Measurements from ENCODE around the gene SEMA3G. TPM values are rescaled to one million over a fixed set of nuclear protein-coding genes. Genes with fewer than 3 reads are reported as not detected.
A peak's percentile ranks its signal among the peaks of the same experiment; 100 is the strongest.

The SEMA3G gene
- polyA plus RNA-seq, result 0.03 to 0.14 TPM (median 0.07 TPM) in 3 replicates
- polyA plus RNA-seq (2011; ENCODE audit: low read depth), result 0.07 TPM
- 0.01 and 0.05 TPM in 2 replicates for polyA plus RNA-seq (2011; cell fraction: cytosol; rRNA removed)
- polyA plus RNA-seq (2011; cell fraction: nucleus; rRNA removed), result 0.05 and 0.07 TPM in 2 replicates
- polyA plus RNA-seq (2012; ENCODE audit: low replicate concordance), result 0.07 and 0.10 TPM in 2 replicates
- polyA minus RNA-seq, result 0.03 TPM in 1 of 3 replicates, not detected in the others
- polyA minus RNA-seq (2011; cell fraction: cytosol; rRNA and poly(A)+ RNA removed), result not detected
- polyA minus RNA-seq (2011; cell fraction: nucleus; rRNA and poly(A)+ RNA removed), result 0.23 TPM in 1 of 2 replicates, not detected in the other

GRCh38 chr3:52444860-52445793 lies at the start of gene SEMA3G:
Gene SEMA3G, minus strand, starts transcription at chr3:52445103. Its CDS starts 76 bp downstream, at chr3:52445027.
- H3K4me2 ChIP-seq (ENCODE audit: control insufficient read depth, extremely low read depth, insufficient read depth, low read depth, low read length), result peak within 1 kb of the TSS; percentile 27
- H3K36me3 ChIP-seq (ENCODE audit: control insufficient read depth in 2 of 2, extremely low read depth in 1 of 2, insufficient read depth in 2 of 2, low read length in 2 of 2), result no peaks in the 10 kb centered on the region
- H3K79me2 ChIP-seq (ENCODE audit: control insufficient read depth, insufficient read depth, low read length), result no peaks in the 10 kb centered on the region
- no peaks in the 10 kb centered on the region for H3K9me1 ChIP-seq (ENCODE audit: control insufficient read depth, extremely low read depth, insufficient read depth, low read length)
- H3K27ac ChIP-seq (ENCODE audit: control insufficient read depth, insufficient read depth, low read length), result no peak within 1 kb of the TSS
- DNase-seq (ENCODE audit: low read depth, low spot score) (no peak), FAIRE-seq (no peak)
- H2AFZ ChIP-seq (ENCODE audit: control insufficient read depth, low read length), result peak within 1 kb of the TSS; percentile 33
- H4K20me1 ChIP-seq (ENCODE audit: control insufficient read depth, extremely low read depth, insufficient read depth, low read length), result no peaks in the 10 kb centered on the region
- H3K4me3 ChIP-seq (ENCODE audit: control insufficient read depth in 2 of 3, extremely low read depth in 1 of 3, insufficient read depth in 2 of 3, low read depth in 1 of 3, low read length in 3 of 3), result no peak within 1 kb of the TSS
- H3K27me3 ChIP-seq (ENCODE audit: control insufficient read depth, extremely low read depth, insufficient read depth, low read length), result no peaks in the 10 kb centered on the region
- TF ChIP-seq CTCF (optimal IDR thresholded peaks at IDR 0.05 in 1 of 3, IDR thresholded peaks at IDR 0.05 in 1 of 3, conservative IDR thresholded peaks at IDR 0.05 in 1 of 3; ENCODE audit: extremely low read depth in 1 of 3, insufficient read depth in 2 of 3, low read length in 3 of 3) (peak in 2 of 3 experiments; percentile 44 to 76), EZH2 (IDR thresholded peaks at IDR 0.05; ENCODE audit: low read length) (no peak)
- H3K9me3 ChIP-seq (ENCODE audit: control insufficient read depth, low read depth, low read length), result no peaks in the 10 kb centered on the region
- dilution Hi-C loops (cut with MboI; ENCODE audit: extremely low pct_ligation_motif_present, low sequenced_read_pairs), result no loop called here
- H3K9ac ChIP-seq (ENCODE audit: control insufficient read depth, extremely low read depth, insufficient read depth, low read length), result no peak within 1 kb of the TSS
- peaks cover 3% of the 10 kb centered on the region for H3K4me1 ChIP-seq (ENCODE audit: control insufficient read depth, extremely low read depth, insufficient read depth, low read length)

GRCh38 chr3:52494445-52494844 lies 49.5 kb upstream of the SEMA3G start:
- Histone ChIP-seq H3K79me2 (ENCODE audit: control insufficient read depth, insufficient read depth, low read length) (peaks cover 3% of the 10 kb centered on the region), H3K9me3 (ENCODE audit: control insufficient read depth, low read depth, low read length) (no peaks in the 10 kb centered on the region), H2AFZ (ENCODE audit: control insufficient read depth, low read length) (no peak overlapping the region), H3K9me1 (ENCODE audit: control insufficient read depth, extremely low read depth, insufficient read depth, low read length) (no peaks in the 10 kb centered on the region), H3K4me1 (ENCODE audit: control insufficient read depth, extremely low read depth, insufficient read depth, low read length) (no peaks in the 10 kb centered on the region), H3K27me3 (ENCODE audit: control insufficient read depth, extremely low read depth, insufficient read depth, low read length) (no peaks in the 10 kb centered on the region), H3K27ac (ENCODE audit: control insufficient read depth, insufficient read depth, low read length) (no peak overlapping the region), H3K36me3 (ENCODE audit: control insufficient read depth in 2 of 2, extremely low read depth in 1 of 2, insufficient read depth in 2 of 2, low read length in 2 of 2) (peaks cover 16 to 33% of the 10 kb centered on the region in 2 experiments), H4K20me1 (ENCODE audit: control insufficient read depth, extremely low read depth, insufficient read depth, low read length) (peaks cover 3% of the 10 kb centered on the region), H3K4me2 (ENCODE audit: control insufficient read depth, extremely low read depth, insufficient read depth, low read depth, low read length) (no peak overlapping the region), H3K9ac (ENCODE audit: control insufficient read depth, extremely low read depth, insufficient read depth, low read length) (no peak overlapping the region), H3K4me3 (ENCODE audit: control insufficient read depth in 2 of 3, extremely low read depth in 1 of 3, insufficient read depth in 2 of 3, low read depth in 1 of 3, low read length in 3 of 3) (no peak overlapping the region)
- dilution Hi-C loops (cut with MboI; ENCODE audit: extremely low pct_ligation_motif_present, low sequenced_read_pairs), result no loop called here
- DNase-seq (ENCODE audit: low read depth, low spot score) (no peak), FAIRE-seq (no peak)
- TF ChIP-seq EZH2 (IDR thresholded peaks at IDR 0.05; ENCODE audit: low read length) (no peak), CTCF (optimal IDR thresholded peaks at IDR 0.05 in 1 of 3, IDR thresholded peaks at IDR 0.05 in 1 of 3, conservative IDR thresholded peaks at IDR 0.05 in 1 of 3; ENCODE audit: extremely low read depth in 1 of 3, insufficient read depth in 2 of 3, low read length in 3 of 3) (no peak)
